Measurements from ENCODE around the gene MAGOHB.

The MAGOHB gene

DNA sequence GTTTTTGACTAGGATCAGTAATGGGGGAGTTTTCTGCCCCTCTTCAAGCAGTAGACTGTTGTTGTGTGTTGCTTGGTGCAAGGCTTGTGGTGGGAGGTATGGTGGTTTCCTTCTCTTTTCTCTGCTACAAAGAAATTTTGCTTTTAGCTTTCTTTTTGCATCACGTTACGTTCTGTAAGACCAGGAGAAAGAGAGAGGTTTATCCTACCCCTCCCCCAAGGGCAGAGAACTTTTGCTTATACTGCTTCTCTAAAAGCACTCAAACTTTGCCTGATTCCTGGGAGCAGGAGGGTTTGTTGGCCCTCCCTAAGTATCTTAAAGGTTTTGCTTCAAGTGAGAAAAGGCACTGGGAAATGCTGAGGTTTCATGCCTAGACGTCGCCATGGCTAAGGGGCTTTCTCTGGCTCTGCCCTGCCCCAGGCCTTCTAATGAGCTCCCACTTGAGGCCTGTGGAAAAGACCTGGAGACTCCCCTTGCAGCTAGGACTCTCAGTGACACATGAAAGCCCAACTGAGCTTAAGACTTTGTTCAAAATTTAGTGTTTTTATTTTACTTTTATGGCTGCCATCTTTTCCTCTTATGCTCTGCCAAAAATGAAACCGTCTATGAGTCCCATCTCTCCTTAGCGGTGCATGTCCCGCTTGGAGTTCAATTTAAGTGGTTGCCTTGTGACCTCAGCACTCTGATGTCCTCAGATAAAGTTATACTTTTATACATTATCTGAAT is 58.5 kb downstream of the MAGOHB start:
- DNase-seq (ENCODE audit: low read depth in 2 of 2) = no peak

DNA sequence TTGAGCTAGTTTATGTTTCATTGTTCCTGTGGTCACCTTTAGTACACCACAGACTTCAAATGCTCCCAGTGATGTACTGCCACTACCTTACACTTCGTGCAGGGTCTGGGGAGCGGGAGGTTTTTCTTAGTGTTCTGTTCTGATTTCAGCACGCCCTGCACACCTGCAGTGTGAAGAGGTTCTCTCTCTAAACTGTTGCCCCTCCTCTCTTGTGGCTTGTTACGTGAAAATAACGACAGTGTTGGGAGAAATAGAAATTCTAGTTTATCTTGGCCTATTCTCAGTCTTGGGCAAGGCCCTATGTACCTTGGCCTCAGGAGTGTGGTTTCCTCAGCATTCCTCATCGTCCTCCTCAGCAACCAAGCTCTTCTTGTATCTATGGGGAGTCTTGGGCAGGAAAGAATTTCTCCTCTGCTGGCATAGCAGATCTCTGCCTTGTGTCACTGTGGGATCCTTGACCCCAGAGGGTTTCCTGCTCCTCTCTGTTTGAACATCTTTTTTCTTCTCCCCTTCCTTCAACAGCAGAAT is 59.1 kb downstream of the MAGOHB start:
- no peak for DNase-seq (ENCODE audit: low read depth in 2 of 2)

All from fibroblast of skin of left biceps (primary cell).